Activated CD8-positive, alpha-beta memory T cell treated with anti-CD3 and anti-CD28 coated beads, Interleukin-2, amount 10 ng/mL, durations not matched to agents 7 days and 5 days (primary cell): ENCODE data around the gene CUBN. TPM values are rescaled to one million over a fixed set of nuclear protein-coding genes. Genes with fewer than 3 reads are reported as not detected.

Source experiments
- ATAC-seq: fragments of 150-1000 bp; cut with Tn5 transposase; one replicate; pipeline ENCODE4 v1.10.0; 2021; ENCODE audit warnings: moderate library complexity
- CTCF ChIA-PET: fragments of 350-600 bp; sonication (Branson Sonifier 250); formaldehyde crosslinking; loops from one replicate; lab custom pipeline; 2021; ENCODE audit warnings: antibody characterized with exemption; lab: Charles Lee
- DNase-seq: peaks from one replicate; pipeline ENCODE4 v3.0.0-alpha.2; 2020
- H3K27ac Mint-ChIP-seq: one replicate; pipeline ENCODE4 v1.8.0; 2021; ENCODE audit warnings: mild to moderate bottlenecking, mixed read lengths
- H3K27me3 Mint-ChIP-seq: one replicate; pipeline ENCODE4 v1.8.0; 2021; ENCODE audit warnings: mixed read lengths
- H3K36me3 Mint-ChIP-seq: one replicate; pipeline ENCODE4 v1.8.0; 2021; ENCODE audit warnings: mild to moderate bottlenecking, mixed read lengths
- H3K4me1 Mint-ChIP-seq: one replicate; pipeline ENCODE4 v1.8.0; 2021; ENCODE audit warnings: mixed read lengths
- H3K4me3 Mint-ChIP-seq: one replicate; pipeline ENCODE4 v1.8.0; 2021; ENCODE audit warnings: mild to moderate bottlenecking, moderate library complexity, mixed read lengths
- H3K9me3 Mint-ChIP-seq: one replicate; pipeline ENCODE4 v1.8.0; 2022; ENCODE audit warnings: low read depth, mixed read lengths
- total RNA-seq, 2 experiments: library from RNA; stranded (reverse); gene quantifications; one replicate each; pipeline ENCODE4 v1.2.3, GENCODE V29; 2021

Gene CUBN
- total RNA-seq, 2 experiments from 2014 or later: 0.56 to 1.1 TPM

- DNase-seq (no peak), ATAC-seq (no peak)
- CTCF ChIA-PET: no interaction called here
- Mint-ChIP-seq H3K27me3 (no peaks in the 10 kb centered on the region), H3K9me3 (no peaks in the 10 kb centered on the region), H3K36me3 (no peaks in the 10 kb centered on the region), H3K4me3 (no peak overlapping the region), H3K4me1 (peaks cover 14% of the 10 kb centered on the region), H3K27ac (no peak overlapping the region)
Measured at GRCh38 chr10:16887565-16887964, 242.0 kb downstream of the CUBN start.

- CTCF ChIA-PET: no interaction called here
Measured at GRCh38 chr10:16886031-16886430, 243.6 kb downstream of the CUBN start.

GRCh38 chr10:16884497-16884896 lies 245.1 kb downstream of the CUBN start:
- Mint-ChIP-seq H3K9me3 (no peaks in the 10 kb centered on the region), H3K27ac (no peak overlapping the region), H3K36me3 (no peaks in the 10 kb centered on the region), H3K27me3 (no peaks in the 10 kb centered on the region), H3K4me3 (no peak overlapping the region), H3K4me1 (no peaks in the 10 kb centered on the region)
- ATAC-seq (no peak), DNase-seq (no peak)
- CTCF ChIA-PET: interaction anchor here (1.0 kb wide), 1 partner anchor 40 kb away, joined by 3 read pairs; no protein-coding TSS in a partner anchor

More at GRCh38 chr10:16886031-16886430, 243.6 kb downstream of the CUBN start:
- DNase-seq (no peak), ATAC-seq (no peak)
- Mint-ChIP-seq H3K4me1 (peaks cover 5% of the 10 kb centered on the region), H3K27ac (no peak overlapping the region), H3K4me3 (no peak overlapping the region), H3K27me3 (no peaks in the 10 kb centered on the region), H3K36me3 (no peaks in the 10 kb centered on the region), H3K9me3 (no peaks in the 10 kb centered on the region)

- H3K4me1 Mint-ChIP-seq: no peaks in the 10 kb centered on the region
- H3K27ac Mint-ChIP-seq: no peak overlapping the region
- DNase-seq (no peak), ATAC-seq (no peak)
- H3K4me3 Mint-ChIP-seq: no peak overlapping the region
- H3K36me3 Mint-ChIP-seq: no peaks in the 10 kb centered on the region
- H3K27me3 Mint-ChIP-seq: no peaks in the 10 kb centered on the region
- H3K9me3 Mint-ChIP-seq: no peaks in the 10 kb centered on the region
- CTCF ChIA-PET: no interaction called here
Measured at GRCh38 chr10:16883084-16883483, 246.5 kb downstream of the CUBN start.

- Mint-ChIP-seq H3K4me3 (no peak overlapping the region), H3K36me3 (no peaks in the 10 kb centered on the region), H3K9me3 (no peaks in the 10 kb centered on the region), H3K4me1 (no peaks in the 10 kb centered on the region), H3K27me3 (no peaks in the 10 kb centered on the region), H3K27ac (no peak overlapping the region)
- ATAC-seq (no peak), DNase-seq (no peak)
- CTCF ChIA-PET: interaction anchor here (1.0 to 1.2 kb wide), 2 partner anchors 10 to 17 kb away, joined by 3 read pairs; no protein-coding TSS in a partner anchor
Measured at GRCh38 chr10:16870331-16870730, 259.3 kb downstream of the CUBN start.

- Mint-ChIP-seq H3K4me1 (no peaks in the 10 kb centered on the region), H3K27ac (no peak overlapping the region), H3K27me3 (no peaks in the 10 kb centered on the region), H3K9me3 (no peaks in the 10 kb centered on the region), H3K4me3 (no peak overlapping the region), H3K36me3 (no peaks in the 10 kb centered on the region)
- no peak for DNase-seq
- ATAC-seq: no peak
- CTCF ChIA-PET: no interaction called here
Measured at GRCh38 chr10:16867990-16868389, 261.6 kb downstream of the CUBN start.

GRCh38 chr10:16867556-16867955 lies 262.1 kb downstream of the CUBN start:
- CTCF ChIA-PET: no interaction called here
- Mint-ChIP-seq H3K9me3 (no peaks in the 10 kb centered on the region), H3K36me3 (no peaks in the 10 kb centered on the region), H3K4me3 (no peak overlapping the region), H3K27ac (no peak overlapping the region), H3K4me1 (no peaks in the 10 kb centered on the region), H3K27me3 (no peaks in the 10 kb centered on the region)
- DNase-seq (no peak), ATAC-seq (no peak)

- H3K27me3 Mint-ChIP-seq: no peaks in the 10 kb centered on the region
- ATAC-seq (no peak), DNase-seq (no peak)
- no peaks in the 10 kb centered on the region for H3K4me1 Mint-ChIP-seq
- H3K36me3 Mint-ChIP-seq: no peaks in the 10 kb centered on the region
- H3K9me3 Mint-ChIP-seq: no peaks in the 10 kb centered on the region
- no peak overlapping the region for H3K4me3 Mint-ChIP-seq
- H3K27ac Mint-ChIP-seq: no peak overlapping the region
- CTCF ChIA-PET: interaction anchor here (0.6 kb wide), 1 partner anchor 95 kb away, joined by 4 read pairs; no protein-coding TSS in a partner anchor
Measured at GRCh38 chr10:16866541-16867275, 262.9 kb downstream of the CUBN start.

GRCh38 chr10:16865766-16866165 lies 263.8 kb downstream of the CUBN start:
- H3K4me1 Mint-ChIP-seq: no peaks in the 10 kb centered on the region

GRCh38 chr10:16863766-16864165 lies 265.8 kb downstream of the CUBN start:
- Mint-ChIP-seq H3K4me1 (no peaks in the 10 kb centered on the region), H3K27ac (no peak overlapping the region), H3K4me3 (no peak overlapping the region), H3K27me3 (peaks cover 4% of the 10 kb centered on the region), H3K36me3 (no peaks in the 10 kb centered on the region), H3K9me3 (no peaks in the 10 kb centered on the region)
- DNase-seq: no peak
- ATAC-seq: no peak
- CTCF ChIA-PET: interaction anchor here (0.7 kb wide), 1 partner anchor 11 kb away, joined by 4 read pairs; no protein-coding TSS in a partner anchor

More at GRCh38 chr10:16865766-16866165, 263.8 kb downstream of the CUBN start:
- H3K9me3 Mint-ChIP-seq: no peaks in the 10 kb centered on the region
- no peak overlapping the region for H3K27ac Mint-ChIP-seq
- H3K36me3 Mint-ChIP-seq: no peaks in the 10 kb centered on the region
- ATAC-seq (no peak), DNase-seq (no peak)
- CTCF ChIA-PET: no interaction called here
- peaks cover under 1% of the 10 kb centered on the region for H3K27me3 Mint-ChIP-seq
- no peak overlapping the region for H3K4me3 Mint-ChIP-seq

GRCh38 chr10:16857419-16857818 lies 272.2 kb downstream of the CUBN start:
- Mint-ChIP-seq H3K4me1 (no peaks in the 10 kb centered on the region), H3K9me3 (no peaks in the 10 kb centered on the region), H3K27ac (no peak overlapping the region), H3K4me3 (no peak overlapping the region), H3K36me3 (no peaks in the 10 kb centered on the region), H3K27me3 (peaks cover 4% of the 10 kb centered on the region)
- DNase-seq (no peak), ATAC-seq (no peak)
- CTCF ChIA-PET: no interaction called here

GRCh38 chr10:16856567-16856966 lies 273.0 kb downstream of the CUBN start:
- DNase-seq: no peak
- CTCF ChIA-PET: interaction anchor here (0.8 to 1.4 kb wide), 2 partner anchors 9 to 417 kb away, joined by 3 to 4 read pairs; no protein-coding TSS in a partner anchor

GRCh38 chr10:16856092-16856491 lies 273.5 kb downstream of the CUBN start:
- H3K4me1 Mint-ChIP-seq: no peaks in the 10 kb centered on the region
- ATAC-seq (no peak), DNase-seq (no peak)
- H3K27me3 Mint-ChIP-seq: peaks cover 9% of the 10 kb centered on the region
- no peak overlapping the region for H3K27ac Mint-ChIP-seq
- no peaks in the 10 kb centered on the region for H3K36me3 Mint-ChIP-seq
- no peaks in the 10 kb centered on the region for H3K9me3 Mint-ChIP-seq
- H3K4me3 Mint-ChIP-seq: no peak overlapping the region
- CTCF ChIA-PET: interaction anchor here (0.8 to 1.4 kb wide), 2 partner anchors 9 to 418 kb away, joined by 3 to 4 read pairs; no protein-coding TSS in a partner anchor

More at GRCh38 chr10:16856567-16856966, 273.0 kb downstream of the CUBN start:
- H3K4me1 Mint-ChIP-seq: no peaks in the 10 kb centered on the region
- no peaks in the 10 kb centered on the region for H3K36me3 Mint-ChIP-seq
- H3K9me3 Mint-ChIP-seq: no peaks in the 10 kb centered on the region
- H3K27me3 Mint-ChIP-seq: peaks cover 6% of the 10 kb centered on the region
- no peak for ATAC-seq
- no peak overlapping the region for H3K4me3 Mint-ChIP-seq
- H3K27ac Mint-ChIP-seq: no peak overlapping the region

- peaks cover 5% of the 10 kb centered on the region for H3K27me3 Mint-ChIP-seq
- no peak overlapping the region for H3K27ac Mint-ChIP-seq
- ATAC-seq: no peak
- DNase-seq: no peak
- H3K4me3 Mint-ChIP-seq: no peak overlapping the region
- H3K4me1 Mint-ChIP-seq: no peaks in the 10 kb centered on the region
- H3K9me3 Mint-ChIP-seq: no peaks in the 10 kb centered on the region
- no peaks in the 10 kb centered on the region for H3K36me3 Mint-ChIP-seq
- CTCF ChIA-PET: interaction anchor here (1.0 kb wide), 1 partner anchor 114 kb away, joined by 3 read pairs; no protein-coding TSS in a partner anchor
Measured at GRCh38 chr10:16854623-16855022, 275.0 kb downstream of the CUBN start.
